Panc1 (cell line): Measurements from ENCODE around the gene BRD3. TPM values are rescaled to one million over a fixed set of nuclear protein-coding genes. Genes with fewer than 3 reads are reported as not detected.

Experiments
- ATAC-seq: fragments of 200-7000 bp; cut with Tn5 transposase; 2 replicates; pipeline ENCODE4 v1.9.1; 2020; ENCODE audit warnings: mild to moderate bottlenecking, moderate library complexity
- BruUV-seq: library from RNA; stranded (reverse); fragments of 400-500 nt; replicated peaks from 2 replicates; lab custom pipeline; 2021; lab: Mats Ljungman, UMichigan
- CTCF ChIA-PET: fragments of 300-600 bp; sonication (Branson Sonifier 250); formaldehyde crosslinking; loops from one replicate; lab custom pipeline; 2022; ENCODE audit warnings: antibody characterized with exemption; lab: Charles Lee
- POLR2A ChIA-PET: fragments of 300-600 bp; sonication (Branson Sonifier 250); formaldehyde crosslinking; loops from one replicate; lab custom pipeline; 2022; ENCODE audit warnings: antibody characterized with exemption; lab: Charles Lee
- DNase-seq: peaks from one replicate; pipeline ENCODE4 v3.0.0-alpha.2; 2010; ENCODE audit warnings: low read depth, low spot score
- H3K27ac ChIP-seq: 2 replicates; pipeline ENCODE4 v1.5.1; 2011; ENCODE audit warnings: mild to moderate bottlenecking, low read length, inconsistent platforms
- H3K27me3 ChIP-seq: fragments of 200-500 bp; sonication (Bioruptor generic); 2 replicates; pipeline ENCODE4 v1.6.0; 2014; ENCODE audit warnings: low read length, inconsistent platforms; ENCODE audit not compliant: control insufficient read depth, insufficient read depth
- H3K36me3 ChIP-seq: fragments of 200-500 bp; sonication (Bioruptor generic); 2 replicates; pipeline ENCODE4 v1.5.1; 2014; ENCODE audit warnings: inconsistent platforms, mild to moderate bottlenecking, low read length, moderate library complexity; ENCODE audit not compliant: control insufficient read depth, insufficient read depth
- H3K4me1 ChIP-seq: 2 replicates; pipeline ENCODE4 v1.5.1; 2011; ENCODE audit warnings: inconsistent platforms, mild to moderate bottlenecking, low read length, moderate library complexity; ENCODE audit not compliant: control insufficient read depth, insufficient read depth
- H3K4me3 ChIP-seq, 2 experiments: 2 replicates each; pipeline ENCODE4 v1.5.1; 2011 to 2012; ENCODE audit warnings: low read depth in 2 of 2, low read length in 2 of 2, mild to moderate bottlenecking in 2 of 2, inconsistent platforms in 1 of 2, moderate library complexity in 1 of 2
- H3K9me3 ChIP-seq: fragments of 200-500 bp; sonication (Bioruptor generic); 2 replicates; pipeline ENCODE4 v1.5.1; 2014; ENCODE audit warnings: low read depth, mild to moderate bottlenecking, inconsistent platforms, low read length, moderate library complexity; ENCODE audit not compliant: control insufficient read depth, insufficient read depth
- POLR2AphosphoS5 ChIP-seq: IDR thresholded peaks from 2 replicates; pipeline ENCODE4 v1.6.1; 2012; ENCODE audit warnings: mild to moderate bottlenecking, low read depth, low read length, moderate library complexity
- SIN3A ChIP-seq: IDR thresholded peaks from 2 replicates; pipeline ENCODE4 v1.6.1; 2012; ENCODE audit warnings: low read depth, mild to moderate bottlenecking, low read length, moderate library complexity, borderline replicate concordance; ENCODE audit not compliant: insufficient read depth
- TCF7L2 ChIP-seq: IDR thresholded peaks from 2 replicates; pipeline ENCODE4 v1.6.1; 2011; ENCODE audit warnings: mild to moderate bottlenecking, low read depth, low read length, inconsistent platforms
- in situ Hi-C: cut with HindIII; loops from 2 replicates; pipeline ENCODE4 v1.10.0; 2016; ENCODE audit warnings: low sequenced_read_pairs, low pct_unique_long_range_greater_than_20kb
- intact Hi-C: fragments of 100-400 bp; cut with micrococcal nuclease; formaldehyde crosslinking; loops from one replicate; pipeline ENCODE4 v1.10.0; 2022; ENCODE audit not compliant: unreplicated experiment
- total RNA-seq: library from RNA; stranded (reverse); gene quantifications from one replicate; pipeline ENCODE4 v1.2.1, GENCODE V29; 2021; ENCODE audit not compliant: unreplicated experiment
- TF ChIP-seq, protein P1 (sequence below): fragments of 450-650 bp; IDR thresholded peaks from 2 replicates; pipeline ENCODE4 v1.5.1; 2017; ENCODE audit warnings: mild to moderate bottlenecking
- TF ChIP-seq, protein P2 (sequence below), 2 experiments: IDR thresholded peaks; 2 replicates each; pipeline ENCODE4 v1.6.1; 2011 to 2012; ENCODE audit warnings: low read depth in 2 of 2, control low read depth in 1 of 2, low read length in 1 of 2, mild to moderate bottlenecking in 1 of 2, moderate library complexity in 1 of 2; ENCODE audit not compliant: insufficient read depth in 1 of 2

BRD3 gene
- total RNA-seq, 1 experiment from 2014 or later: 27.6 TPM

DNA sequence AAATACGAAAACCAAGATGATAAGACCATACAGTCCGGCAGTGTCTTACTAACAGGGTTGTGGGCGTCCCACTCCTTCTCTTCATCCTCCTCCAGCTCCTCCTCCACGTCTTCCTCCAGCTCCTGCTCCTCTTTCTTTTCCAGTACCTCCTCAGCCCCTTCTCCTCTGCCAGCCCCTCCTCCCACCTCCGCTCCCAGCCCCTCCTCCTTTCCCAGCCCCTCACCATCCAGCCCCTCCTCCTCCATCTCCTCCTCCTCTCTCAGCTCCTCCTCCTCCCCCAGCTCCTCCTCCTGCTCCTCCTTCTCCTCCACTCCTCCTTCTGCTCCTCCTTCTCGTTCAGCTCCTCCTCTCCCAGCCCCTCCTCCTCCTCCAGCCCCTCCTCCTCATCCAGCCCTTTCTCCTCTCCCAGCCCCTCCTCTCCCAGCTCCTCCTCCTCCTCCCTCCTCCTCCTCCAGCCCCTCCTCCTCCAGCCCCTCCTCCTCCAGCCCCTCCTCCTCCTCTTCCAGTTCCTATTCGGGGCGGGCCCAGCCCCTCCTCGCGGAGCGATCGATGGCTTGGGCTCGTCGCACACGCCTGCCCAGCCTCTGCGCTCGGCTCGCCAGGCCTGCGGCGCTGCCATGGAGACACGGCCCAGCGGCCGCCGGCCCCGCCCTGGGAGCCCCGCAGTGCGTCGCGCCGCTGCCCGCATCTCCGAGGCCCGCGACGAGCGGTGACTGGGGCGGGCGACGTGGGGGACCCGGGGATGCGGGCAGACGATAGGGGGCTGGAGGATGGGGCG lies 42.8 kb downstream of the BRD3 start, which contains the start of gene BRD3OS:
Gene BRD3OS, plus strand, starts transcription at position 654 of the 778 bp plus-strand sequence. CDS start 1,267 bp downstream, outside the sequence.
- Histone ChIP-seq H3K9me3 (no peaks in the 10 kb centered on the region), H3K27me3 (no peaks in the 10 kb centered on the region), H3K36me3 (no peaks in the 10 kb centered on the region), H3K4me3 (peak within 1 kb of the TSS; percentile 61 to 66), H3K27ac (peak within 1 kb of the TSS; percentile 69), H3K4me1 (peaks cover 6% of the 10 kb centered on the region)
- no peak for TF ChIP-seq TCF7L2
- no peak for TF ChIP-seq POLR2AphosphoS5
- TF ChIP-seq SIN3A: peak; percentile 61; the same call in 1 of the 2 replicates
- TF ChIP-seq, protein P1, sequence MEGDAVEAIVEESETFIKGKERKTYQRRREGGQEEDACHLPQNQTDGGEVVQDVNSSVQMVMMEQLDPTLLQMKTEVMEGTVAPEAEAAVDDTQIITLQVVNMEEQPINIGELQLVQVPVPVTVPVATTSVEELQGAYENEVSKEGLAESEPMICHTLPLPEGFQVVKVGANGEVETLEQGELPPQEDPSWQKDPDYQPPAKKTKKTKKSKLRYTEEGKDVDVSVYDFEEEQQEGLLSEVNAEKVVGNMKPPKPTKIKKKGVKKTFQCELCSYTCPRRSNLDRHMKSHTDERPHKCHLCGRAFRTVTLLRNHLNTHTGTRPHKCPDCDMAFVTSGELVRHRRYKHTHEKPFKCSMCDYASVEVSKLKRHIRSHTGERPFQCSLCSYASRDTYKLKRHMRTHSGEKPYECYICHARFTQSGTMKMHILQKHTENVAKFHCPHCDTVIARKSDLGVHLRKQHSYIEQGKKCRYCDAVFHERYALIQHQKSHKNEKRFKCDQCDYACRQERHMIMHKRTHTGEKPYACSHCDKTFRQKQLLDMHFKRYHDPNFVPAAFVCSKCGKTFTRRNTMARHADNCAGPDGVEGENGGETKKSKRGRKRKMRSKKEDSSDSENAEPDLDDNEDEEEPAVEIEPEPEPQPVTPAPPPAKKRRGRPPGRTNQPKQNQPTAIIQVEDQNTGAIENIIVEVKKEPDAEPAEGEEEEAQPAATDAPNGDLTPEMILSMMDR: no peak
- TF ChIP-seq, protein P2, sequence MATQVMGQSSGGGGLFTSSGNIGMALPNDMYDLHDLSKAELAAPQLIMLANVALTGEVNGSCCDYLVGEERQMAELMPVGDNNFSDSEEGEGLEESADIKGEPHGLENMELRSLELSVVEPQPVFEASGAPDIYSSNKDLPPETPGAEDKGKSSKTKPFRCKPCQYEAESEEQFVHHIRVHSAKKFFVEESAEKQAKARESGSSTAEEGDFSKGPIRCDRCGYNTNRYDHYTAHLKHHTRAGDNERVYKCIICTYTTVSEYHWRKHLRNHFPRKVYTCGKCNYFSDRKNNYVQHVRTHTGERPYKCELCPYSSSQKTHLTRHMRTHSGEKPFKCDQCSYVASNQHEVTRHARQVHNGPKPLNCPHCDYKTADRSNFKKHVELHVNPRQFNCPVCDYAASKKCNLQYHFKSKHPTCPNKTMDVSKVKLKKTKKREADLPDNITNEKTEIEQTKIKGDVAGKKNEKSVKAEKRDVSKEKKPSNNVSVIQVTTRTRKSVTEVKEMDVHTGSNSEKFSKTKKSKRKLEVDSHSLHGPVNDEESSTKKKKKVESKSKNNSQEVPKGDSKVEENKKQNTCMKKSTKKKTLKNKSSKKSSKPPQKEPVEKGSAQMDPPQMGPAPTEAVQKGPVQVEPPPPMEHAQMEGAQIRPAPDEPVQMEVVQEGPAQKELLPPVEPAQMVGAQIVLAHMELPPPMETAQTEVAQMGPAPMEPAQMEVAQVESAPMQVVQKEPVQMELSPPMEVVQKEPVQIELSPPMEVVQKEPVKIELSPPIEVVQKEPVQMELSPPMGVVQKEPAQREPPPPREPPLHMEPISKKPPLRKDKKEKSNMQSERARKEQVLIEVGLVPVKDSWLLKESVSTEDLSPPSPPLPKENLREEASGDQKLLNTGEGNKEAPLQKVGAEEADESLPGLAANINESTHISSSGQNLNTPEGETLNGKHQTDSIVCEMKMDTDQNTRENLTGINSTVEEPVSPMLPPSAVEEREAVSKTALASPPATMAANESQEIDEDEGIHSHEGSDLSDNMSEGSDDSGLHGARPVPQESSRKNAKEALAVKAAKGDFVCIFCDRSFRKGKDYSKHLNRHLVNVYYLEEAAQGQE (IDR thresholded peaks at IDR 0.05; ENCODE audit: insufficient read depth in 1 of 2, low read depth in 2 of 2, low read length in 1 of 2): no peak
- ATAC-seq: peak; percentile 89
- no TSS peak for BruUV-seq
- ChIA-PET POLR2A (interaction anchor here (0.6 kb wide), 3 partner anchors 49 to 214 kb away, joined by 3 to 7 read pairs (median 6); no protein-coding TSS in a partner anchor), CTCF (interaction anchor here (0.6 to 0.9 kb wide), 3 partner anchors 41 to 231 kb away, joined by 3 to 9 read pairs (median 4); no protein-coding TSS in a partner anchor)
- in situ Hi-C loops: no loop called here
- intact Hi-C loops: no loop called here
- peak; percentile 71 for DNase-seq

DNA sequence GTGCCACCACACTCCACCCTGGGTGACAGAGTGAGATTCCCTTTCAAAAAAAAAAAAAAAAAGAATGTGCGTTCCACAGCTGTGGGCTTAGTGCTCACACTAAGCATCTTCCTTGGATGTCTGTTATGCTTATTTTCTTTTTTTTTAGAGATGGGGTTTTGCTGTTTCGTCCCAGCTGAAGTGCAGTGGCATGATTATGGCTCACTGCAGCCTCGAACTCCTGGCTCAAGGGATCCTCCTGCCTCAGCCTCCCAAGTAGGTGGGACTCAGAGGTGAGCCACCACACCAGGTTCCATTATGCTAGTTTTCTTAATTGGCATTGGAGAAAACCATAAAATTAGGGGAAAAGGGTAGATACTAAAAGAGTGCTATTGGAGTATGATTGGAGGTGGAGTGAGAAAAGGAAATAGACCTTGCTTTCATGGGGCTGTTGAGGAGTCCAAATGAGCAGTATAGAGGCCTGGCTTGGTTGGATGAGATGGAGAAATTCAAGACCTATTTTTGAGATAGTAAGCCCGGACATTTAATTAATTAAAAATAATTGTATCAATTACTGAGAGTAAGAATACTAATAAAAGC lies 43.5 kb downstream of the BRD3 start:
- peak overlapping the region; percentile 42 to 51 for H3K4me3 ChIP-seq
- TF ChIP-seq, protein P2 (IDR thresholded peaks at IDR 0.05; ENCODE audit: insufficient read depth in 1 of 2, low read depth in 2 of 2, low read length in 1 of 2): no peak
- TF ChIP-seq, protein P1: no peak
- no peak for TF ChIP-seq POLR2AphosphoS5
- TF ChIP-seq TCF7L2: no peak
- no peak for TF ChIP-seq SIN3A
- in situ Hi-C loops: no loop called here
- ChIA-PET CTCF (interaction anchor here (0.6 to 0.9 kb wide), 3 partner anchors 41 to 230 kb away, joined by 3 to 9 read pairs (median 4); no protein-coding TSS in a partner anchor), POLR2A (no interaction called here)
- no peaks in the 10 kb centered on the region for H3K27me3 ChIP-seq
- no peaks in the 10 kb centered on the region for H3K36me3 ChIP-seq
- H3K27ac ChIP-seq: peak overlapping the region; percentile 69; the same call in 1 of the 2 replicates
- no peaks in the 10 kb centered on the region for H3K9me3 ChIP-seq
- intact Hi-C loops: no loop called here
- DNase-seq (no peak), ATAC-seq (0 out of 2 replicates have a peak, but pooled peaks have one; percentile 6)
- TSS peak; percentile 91 for BruUV-seq
- peaks cover 6% of the 10 kb centered on the region for H3K4me1 ChIP-seq
